KMS-11 (cell line): ENCODE data around the gene OR7G2.
A peak's percentile ranks its signal among the peaks of the same experiment; 100 is the strongest.

ENCODE experiments used
- H2AFZ ChIP-seq: fragments of 200-600 bp; sonication (generic); 2 replicates; pipeline ENCODE4 v1.6.1; 2016; ENCODE audit warnings: antibody characterized with exemption, mixed run types, low read depth
- H3K27ac ChIP-seq: fragments of 200-600 bp; sonication (generic); 2 replicates; pipeline ENCODE4 v1.6.1; 2016; ENCODE audit warnings: mild to moderate bottlenecking, mixed run types
- H3K27me3 ChIP-seq: fragments of 200-600 bp; sonication (generic); 2 replicates; pipeline ENCODE4 v1.6.1; 2017; ENCODE audit warnings: mild to moderate bottlenecking, low read depth, mixed run types, moderate library complexity; ENCODE audit not compliant: insufficient read depth
- H3K36me3 ChIP-seq: fragments of 200-600 bp; sonication (generic); 2 replicates; pipeline ENCODE4 v1.6.1; 2017; ENCODE audit warnings: mild to moderate bottlenecking, mixed run types; ENCODE audit not compliant: insufficient read depth
- H3K4me1 ChIP-seq: fragments of 200-600 bp; sonication (generic); 2 replicates; pipeline ENCODE4 v1.6.1; 2016; ENCODE audit warnings: mild to moderate bottlenecking, low read depth, mixed run types; ENCODE audit not compliant: poor library complexity, severe bottlenecking
- H3K4me2 ChIP-seq: fragments of 200-600 bp; sonication (generic); 2 replicates; pipeline ENCODE4 v1.7.0; 2016; ENCODE audit warnings: mild to moderate bottlenecking, mixed run types
- H3K4me3 ChIP-seq: fragments of 200-600 bp; sonication (generic); IDR thresholded peaks from 2 replicates; pipeline ENCODE4 v1.6.1; 2017; ENCODE audit warnings: low read depth, low read length, mixed read lengths; ENCODE audit not compliant: insufficient read depth
- H3K79me2 ChIP-seq: fragments of 200-600 bp; sonication (generic); 2 replicates; pipeline ENCODE4 v1.6.1; 2016; ENCODE audit warnings: low read depth, mixed run types; ENCODE audit not compliant: insufficient read depth
- H3K9ac ChIP-seq: fragments of 200-600 bp; sonication (generic); 2 replicates; pipeline ENCODE4 v1.6.1; 2016; ENCODE audit warnings: mild to moderate bottlenecking, mixed run types
- H4K20me1 ChIP-seq: fragments of 200-600 bp; sonication (generic); 2 replicates; pipeline ENCODE4 v1.6.1; 2016; ENCODE audit warnings: mild to moderate bottlenecking, mixed run types; ENCODE audit not compliant: insufficient read depth
- CTCF ChIP-seq: fragments of 200-600 bp; sonication (generic); conservative IDR thresholded peaks from 2 replicates; pipeline ENCODE4 v1.6.1; 2017; ENCODE audit warnings: low read depth, mild to moderate bottlenecking, antibody characterized with exemption, low read length, moderate library complexity, mixed read lengths

OR7G2 gene

GRCh38 chr19:9140159-9140874 lies 33.0 kb upstream of the OR7G2 start, which contains the start of gene ZNF317:
ZNF317 (plus strand) TSS chr19:9140397; CDS start chr19:9156017, 15,620 bp downstream.
- peak within 1 kb of the TSS; percentile 82 for H3K9ac ChIP-seq
- no peak within 1 kb of the TSS for H3K4me3 ChIP-seq
- TF ChIP-seq CTCF = no peak
- H3K79me2 ChIP-seq = peaks cover 51% of the 10 kb centered on the region
- no peaks in the 10 kb centered on the region for H3K27me3 ChIP-seq
- H4K20me1 ChIP-seq = no peaks in the 10 kb centered on the region
- peaks cover 13% of the 10 kb centered on the region for H3K4me1 ChIP-seq
- H3K4me2 ChIP-seq = peak within 1 kb of the TSS; percentile 89
- peak within 1 kb of the TSS; percentile 99 for H2AFZ ChIP-seq
- no peaks in the 10 kb centered on the region for H3K36me3 ChIP-seq
- peak within 1 kb of the TSS; percentile 60 for H3K27ac ChIP-seq

- no peak for TF ChIP-seq CTCF
- Histone ChIP-seq H2AFZ (peak overlapping the region; percentile 99), H3K79me2 (peaks cover 44% of the 10 kb centered on the region), H3K4me1 (peaks cover 13% of the 10 kb centered on the region), H3K27me3 (no peaks in the 10 kb centered on the region), H3K36me3 (no peaks in the 10 kb centered on the region), H3K4me2 (peak overlapping the region; percentile 89), H3K4me3 (no peak overlapping the region), H3K27ac (no peak overlapping the region; the same call in 1 of the 2 replicates), H4K20me1 (no peaks in the 10 kb centered on the region), H3K9ac (peak overlapping the region; percentile 82; the same call in 1 of the 2 replicates)
Observed at GRCh38 chr19:9139609-9140158, 32.4 kb upstream of the OR7G2 start.

- Histone ChIP-seq H2AFZ (no peak overlapping the region), H3K4me3 (no peak overlapping the region), H4K20me1 (no peaks in the 10 kb centered on the region), H3K27ac (no peak overlapping the region), H3K4me1 (no peaks in the 10 kb centered on the region), H3K4me2 (no peak overlapping the region), H3K36me3 (no peaks in the 10 kb centered on the region), H3K9ac (no peak overlapping the region), H3K27me3 (no peaks in the 10 kb centered on the region), H3K79me2 (no peaks in the 10 kb centered on the region)
- TF ChIP-seq CTCF = no peak
Observed at GRCh38 chr19:9132422-9132821, 25.1 kb upstream of the OR7G2 start.

- no peak overlapping the region for H3K4me3 ChIP-seq
- H3K79me2 ChIP-seq = no peaks in the 10 kb centered on the region
- H3K9ac ChIP-seq = no peak overlapping the region
- H3K4me2 ChIP-seq = no peak overlapping the region
- no peak for TF ChIP-seq CTCF
- no peaks in the 10 kb centered on the region for H4K20me1 ChIP-seq
- no peaks in the 10 kb centered on the region for H3K4me1 ChIP-seq
- H3K27ac ChIP-seq = no peak overlapping the region
- H3K27me3 ChIP-seq = no peaks in the 10 kb centered on the region
- no peaks in the 10 kb centered on the region for H3K36me3 ChIP-seq
- no peak overlapping the region for H2AFZ ChIP-seq
Observed at GRCh38 chr19:9130965-9131364, 23.7 kb upstream of the OR7G2 start.
